Chondrocyte (in vitro differentiated cells): ENCODE data around the gene ATP2B2. TPM values are rescaled to one million over a fixed set of nuclear protein-coding genes. Genes with fewer than 3 reads are reported as not detected.

ENCODE experiments used
- DNase-seq: peaks from one replicate; pipeline ENCODE4 v3.0.0; 2021; ENCODE audit warnings: mixed read lengths, low spot score
- H3K27ac Mint-ChIP-seq: one replicate; pipeline ENCODE4 v1.8.0; 2021; ENCODE audit warnings: mild to moderate bottlenecking, moderate library complexity, mixed read lengths; ENCODE audit not compliant: unreplicated experiment
- H3K27me3 Mint-ChIP-seq: 2 replicates; pipeline ENCODE4 v1.8.0; 2021; ENCODE audit warnings: low read depth, mixed read lengths
- H3K36me3 Mint-ChIP-seq: 2 replicates; pipeline ENCODE4 v1.8.0; 2021; ENCODE audit warnings: low read depth, mixed read lengths
- H3K4me1 Mint-ChIP-seq: 2 replicates; pipeline ENCODE4 v1.8.0; 2021; ENCODE audit warnings: low read depth, mild to moderate bottlenecking, mixed read lengths
- H3K4me3 Mint-ChIP-seq: one replicate; pipeline ENCODE4 v1.8.0; 2021; ENCODE audit warnings: mild to moderate bottlenecking, moderate library complexity, mixed read lengths; ENCODE audit not compliant: unreplicated experiment
- H3K9me3 Mint-ChIP-seq: 2 replicates; pipeline ENCODE4 v1.8.0; 2021; ENCODE audit warnings: low read depth, mixed read lengths
- CTCF ChIP-seq: fragments of 200-600 bp; sonication (generic); IDR thresholded peaks from 2 replicates; pipeline ENCODE4 v1.5.0; 2021; ENCODE audit warnings: antibody characterized with exemption, mild to moderate bottlenecking, moderate library complexity
- total RNA-seq: library from RNA; stranded (reverse); gene quantifications from 3 replicates; pipeline ENCODE4 v1.2.1, GENCODE V29; 2021

The ATP2B2 gene
- total RNA-seq, 1 donor from 2014 or later: 0.25 TPM

GRCh38 chr3:10416730-10417300, 88.6 kb downstream of the ATP2B2 start:
- Mint-ChIP-seq H3K27me3 (peaks cover 35% of the 10 kb centered on the region), H3K4me1 (no peaks in the 10 kb centered on the region), H3K36me3 (no peaks in the 10 kb centered on the region), H3K27ac (no peak overlapping the region), H3K9me3 (no peaks in the 10 kb centered on the region), H3K4me3 (no peak overlapping the region)
- no peak for TF ChIP-seq CTCF
- DNase-seq: peak; percentile 75

- no peak for TF ChIP-seq CTCF
- Mint-ChIP-seq H3K9me3 (no peaks in the 10 kb centered on the region), H3K4me1 (no peaks in the 10 kb centered on the region), H3K27me3 (peaks cover 28% of the 10 kb centered on the region), H3K27ac (no peak overlapping the region), H3K4me3 (no peak overlapping the region), H3K36me3 (no peaks in the 10 kb centered on the region)
- DNase-seq: peak; percentile 54
Observed at GRCh38 chr3:10413041-10413440, 92.3 kb downstream of the ATP2B2 start.

- DNase-seq: peak; percentile 68
- no peaks in the 10 kb centered on the region for H3K9me3 Mint-ChIP-seq
- H3K27ac Mint-ChIP-seq: no peak overlapping the region
- TF ChIP-seq CTCF: no peak
- peaks cover 22% of the 10 kb centered on the region for H3K27me3 Mint-ChIP-seq
- H3K36me3 Mint-ChIP-seq: no peaks in the 10 kb centered on the region
- H3K4me1 Mint-ChIP-seq: no peaks in the 10 kb centered on the region
- no peak overlapping the region for H3K4me3 Mint-ChIP-seq
Observed at GRCh38 chr3:10411598-10412332, 93.6 kb downstream of the ATP2B2 start.

- H3K36me3 Mint-ChIP-seq: no peaks in the 10 kb centered on the region
- DNase-seq: peak; percentile 59
- TF ChIP-seq CTCF: no peak
- H3K9me3 Mint-ChIP-seq: no peaks in the 10 kb centered on the region
- H3K4me1 Mint-ChIP-seq: no peaks in the 10 kb centered on the region
- H3K4me3 Mint-ChIP-seq: no peak overlapping the region
- no peak overlapping the region for H3K27ac Mint-ChIP-seq
- peaks cover 14% of the 10 kb centered on the region for H3K27me3 Mint-ChIP-seq
Observed at GRCh38 chr3:10410383-10411002, 94.9 kb downstream of the ATP2B2 start.

- no peaks in the 10 kb centered on the region for H3K9me3 Mint-ChIP-seq
- no peak overlapping the region for H3K27ac Mint-ChIP-seq
- no peaks in the 10 kb centered on the region for H3K36me3 Mint-ChIP-seq
- H3K4me1 Mint-ChIP-seq: no peaks in the 10 kb centered on the region
- no peak for TF ChIP-seq CTCF
- no peak overlapping the region for H3K4me3 Mint-ChIP-seq
- no peak for DNase-seq
- peaks cover 4% of the 10 kb centered on the region for H3K27me3 Mint-ChIP-seq
Observed at GRCh38 chr3:10408680-10409079, 96.7 kb downstream of the ATP2B2 start.
